ENCODE data around the gene L3MBTL3. TPM values are rescaled to one million over a fixed set of nuclear protein-coding genes. Genes with fewer than 3 reads are reported as not detected.
"Not testable (repeated sequence)": the region's sequence is repeated elsewhere in the genome, so short reads cannot be mapped to it uniquely, and the experiment has no call there.

The L3MBTL3 gene
- total RNA-seq, 1 donor from 2014 or later, result 8.1 TPM

GRCh38 chr6:130170160-130170559 is 151.8 kb downstream of the L3MBTL3 start:
- DNase-seq; H3K27me3 Mint-ChIP-seq; H3K4me3 Mint-ChIP-seq; intact Hi-C loops (cut with micrococcal nuclease); H3K27ac Mint-ChIP-seq; H3K4me1 Mint-ChIP-seq: not testable (repeated sequence)
- peaks cover 57% of the 10 kb centered on the region for H3K36me3 Mint-ChIP-seq (ENCODE audit: low read depth)
- H3K9me3 Mint-ChIP-seq, result peaks cover 35% of the 10 kb centered on the region

GRCh38 chr6:130173377-130174004 is 155.1 kb downstream of the L3MBTL3 start:
- H3K27ac Mint-ChIP-seq; H3K4me1 Mint-ChIP-seq; intact Hi-C loops (cut with micrococcal nuclease); H3K4me3 Mint-ChIP-seq; DNase-seq; H3K27me3 Mint-ChIP-seq: not testable (repeated sequence)
- H3K9me3 Mint-ChIP-seq, result peaks cover 37% of the 10 kb centered on the region
- peaks cover 56% of the 10 kb centered on the region for H3K36me3 Mint-ChIP-seq (ENCODE audit: low read depth)

GRCh38 chr6:130176378-130176777 is 158.0 kb downstream of the L3MBTL3 start:
- Mint-ChIP-seq H3K4me3 (no peak overlapping the region), H3K4me1 (peaks cover 11% of the 10 kb centered on the region), H3K9me3 (peaks cover 25% of the 10 kb centered on the region), H3K36me3 (ENCODE audit: low read depth) (peaks cover 61% of the 10 kb centered on the region), H3K27me3 (no peaks in the 10 kb centered on the region), H3K27ac (no peak overlapping the region)
- intact Hi-C loops (cut with micrococcal nuclease), result no loop called here
- DNase-seq, result no peak

- H3K9me3 Mint-ChIP-seq, result peaks cover 11% of the 10 kb centered on the region
- peaks cover 57% of the 10 kb centered on the region for H3K36me3 Mint-ChIP-seq (ENCODE audit: low read depth)
- H3K4me3 Mint-ChIP-seq, result no peak overlapping the region
- DNase-seq, result no peak
- H3K27me3 Mint-ChIP-seq, result no peaks in the 10 kb centered on the region
- intact Hi-C loops (cut with micrococcal nuclease), result no loop called here
- H3K27ac Mint-ChIP-seq, result no peak overlapping the region
- H3K4me1 Mint-ChIP-seq, result peaks cover 27% of the 10 kb centered on the region
These were observed 160.3 kb downstream of the L3MBTL3 start for GRCh38 chr6:130178692-130179091.

- intact Hi-C loops (cut with micrococcal nuclease), result loop anchor here (2.0 kb wide), 1 partner anchor 44 kb away; no protein-coding TSS in a partner anchor
- Mint-ChIP-seq H3K27me3 (no peaks in the 10 kb centered on the region), H3K4me1 (peaks cover 40% of the 10 kb centered on the region), H3K4me3 (no peak overlapping the region), H3K9me3 (peaks cover 3% of the 10 kb centered on the region), H3K36me3 (ENCODE audit: low read depth) (peaks cover 48% of the 10 kb centered on the region), H3K27ac (peak overlapping the region; percentile 13)
- DNase-seq, result no peak
These were observed 164.1 kb downstream of the L3MBTL3 start for GRCh38 chr6:130182466-130182865.

- no peaks in the 10 kb centered on the region for H3K27me3 Mint-ChIP-seq
- H3K36me3 Mint-ChIP-seq (ENCODE audit: low read depth), result peaks cover 47% of the 10 kb centered on the region
These were observed 165.2 kb downstream of the L3MBTL3 start for GRCh38 chr6:130183271-130184222.

GRCh38 chr6:130185658-130186057 is 167.3 kb downstream of the L3MBTL3 start:
- H3K36me3 Mint-ChIP-seq (ENCODE audit: low read depth), result peaks cover 52% of the 10 kb centered on the region

More at GRCh38 chr6:130183271-130184222, 165.2 kb downstream of the L3MBTL3 start:
- Mint-ChIP-seq H3K27ac (peak overlapping the region; percentile 90), H3K4me3 (peak overlapping the region; percentile 83), H3K4me1 (peaks cover 36% of the 10 kb centered on the region), H3K9me3 (peaks cover 3% of the 10 kb centered on the region)
- intact Hi-C loops (cut with micrococcal nuclease), result loop anchor here (2.0 kb wide), 1 partner anchor 45 kb away; no protein-coding TSS in a partner anchor
- DNase-seq, result peak; percentile 83

GRCh38 chr6:130187335-130188206 is 169.2 kb downstream of the L3MBTL3 start:
- Mint-ChIP-seq H3K27ac (no peak overlapping the region), H3K4me1 (peaks cover 35% of the 10 kb centered on the region), H3K9me3 (peaks cover 11% of the 10 kb centered on the region), H3K27me3 (no peaks in the 10 kb centered on the region), H3K4me3 (no peak overlapping the region), H3K36me3 (ENCODE audit: low read depth) (peaks cover 49% of the 10 kb centered on the region)
- intact Hi-C loops (cut with micrococcal nuclease), result loop anchor here (2.0 kb wide), 1 partner anchor 35 kb away; the partner anchor contains the start of gene SAMD3
- no peak for DNase-seq

More at GRCh38 chr6:130185658-130186057, 167.3 kb downstream of the L3MBTL3 start:
- Mint-ChIP-seq H3K4me3 (no peak overlapping the region), H3K27me3 (no peaks in the 10 kb centered on the region), H3K27ac (no peak overlapping the region), H3K9me3 (peaks cover 6% of the 10 kb centered on the region), H3K4me1 (peaks cover 37% of the 10 kb centered on the region)
- no peak for DNase-seq
- intact Hi-C loops (cut with micrococcal nuclease), result loop anchor here (2.0 kb wide), 1 partner anchor 37 kb away; the partner anchor contains the start of gene SAMD3

- no peak overlapping the region for H3K4me3 Mint-ChIP-seq
- peaks cover 27% of the 10 kb centered on the region for H3K4me1 Mint-ChIP-seq
- intact Hi-C loops (cut with micrococcal nuclease), result no loop called here
- no peak overlapping the region for H3K27ac Mint-ChIP-seq
- no peaks in the 10 kb centered on the region for H3K27me3 Mint-ChIP-seq
- peaks cover 53% of the 10 kb centered on the region for H3K36me3 Mint-ChIP-seq (ENCODE audit: low read depth)
- no peak for DNase-seq
- H3K9me3 Mint-ChIP-seq, result peaks cover 11% of the 10 kb centered on the region
These were observed 170.0 kb downstream of the L3MBTL3 start for GRCh38 chr6:130188207-130188899.

GRCh38 chr6:130189531-130190397 is 171.4 kb downstream of the L3MBTL3 start:
- Mint-ChIP-seq H3K27me3 (no peaks in the 10 kb centered on the region), H3K27ac (no peak overlapping the region), H3K4me1 (peaks cover 21% of the 10 kb centered on the region), H3K9me3 (peaks cover 17% of the 10 kb centered on the region), H3K4me3 (no peak overlapping the region), H3K36me3 (ENCODE audit: low read depth) (peaks cover 60% of the 10 kb centered on the region)
- intact Hi-C loops (cut with micrococcal nuclease), result no loop called here
- no peak for DNase-seq
